Sigmoid colon (tissue), 7 donors: ENCODE results near the gene SMPDL3A. TPM values are rescaled to one million over a fixed set of nuclear protein-coding genes. Genes with fewer than 3 reads are reported as not detected.
A peak's percentile ranks its signal among the peaks of the same experiment; 100 is the strongest.

Source experiments
- DNase-seq: peaks from one replicate; pipeline ENCODE4 v3.0.0-alpha.2; 2019
- H3K27ac ChIP-seq, 4 donors: fragments of 200-600 bp; sonication (generic); one replicate each; pipeline ENCODE4 v1.5.1; 2016 to 2019; ENCODE audit warnings: mild to moderate bottlenecking in 1 of 4
- H3K27me3 ChIP-seq, 3 donors: fragments of 200-600 bp; sonication (generic); one replicate each; pipeline ENCODE4 v1.5.1; 2019; ENCODE audit warnings: mild to moderate bottlenecking in 1 of 3
- H3K36me3 ChIP-seq, 4 donors: fragments of 200-600 bp; sonication (generic); one replicate each; pipeline ENCODE4 v1.5.1; 2016 to 2019
- H3K4me1 ChIP-seq, 4 donors: fragments of 200-600 bp; sonication (generic); one replicate each; pipeline ENCODE4 v1.5.1; 2017 to 2019
- H3K4me3 ChIP-seq, 4 donors: fragments of 200-600 bp; sonication (generic); one replicate each; pipeline ENCODE4 v1.5.1; 2017 to 2019; ENCODE audit warnings: mild to moderate bottlenecking in 2 of 4, moderate library complexity in 1 of 4
- H3K9me3 ChIP-seq, 4 donors: fragments of 200-600 bp in 3 of 4; sonication (generic) in 3 of 4; one replicate each; pipeline versions ENCODE4 v1.5.1 to v1.6.1; 2013 to 2019
- EP300 ChIP-seq, 4 donors: sonication (generic); formaldehyde crosslinking; IDR thresholded peaks; one replicate each; pipeline ENCODE4 v1.6.1; 2017; ENCODE audit warnings: antibody characterized with exemption in 4 of 4
- POLR2A ChIP-seq, 2 donors: fragments of 450-650 bp; IDR thresholded peaks; one replicate each; pipeline ENCODE4 v1.6.1; 2016; ENCODE audit warnings: antibody characterized with exemption in 2 of 2, mild to moderate bottlenecking in 2 of 2, moderate library complexity in 2 of 2
- POLR2AphosphoS5 ChIP-seq, 4 donors: sonication (generic); formaldehyde crosslinking; IDR thresholded peaks; one replicate each; pipeline ENCODE4 v1.6.1; 2017; ENCODE audit warnings: antibody characterized with exemption in 4 of 4
- WGBS, 2 donors: extraction: QIAGEN DNeasy Blood & Tissue Kit; methylation state at CpG; one replicate each; pipeline ENCODE4 v1.1.7; 2013; 5-methylcytosine and 5-hydroxymethylcytosine counted together
- intact Hi-C: fragments of 100-400 bp; cut with DNase I; formaldehyde crosslinking; loops from one replicate; pipeline ENCODE4 v1.15.1; 2023
- polyA plus RNA-seq, 3 donors: library from polyadenylated mRNA; stranded (reverse); fragments of 200-250 nt; gene quantifications; one replicate each; pipeline ENCODE4 v1.2.3, GENCODE V29; 2013
- total RNA-seq, 4 donors: library from RNA; depleted of rRNA; stranded (reverse); fragments of >200 nt; gene quantifications; one replicate each; pipeline ENCODE4 v1.1.0, GENCODE V29; 2016
- TF ChIP-seq, protein P1 (sequence below), 4 experiments: fragments of 450-650 bp in 3 of 4; fragments of 200-600 bp in 1 of 4; IDR thresholded peaks; one replicate each; pipeline ENCODE4 v1.5.1; 2016 to 2019; ENCODE audit warnings: antibody characterized with exemption in 4 of 4, mild to moderate bottlenecking in 3 of 4, moderate library complexity in 2 of 4
- donor health status: healthy with polysubstance abuse.
- donor health status: Bipolar disorder and iron deficiency.
- donor health status: healthy.

The SMPDL3A gene
- total and polyA plus RNA-seq, 7 donors: 6.4 to 91.3 (median 11.9) TPM

DNA sequence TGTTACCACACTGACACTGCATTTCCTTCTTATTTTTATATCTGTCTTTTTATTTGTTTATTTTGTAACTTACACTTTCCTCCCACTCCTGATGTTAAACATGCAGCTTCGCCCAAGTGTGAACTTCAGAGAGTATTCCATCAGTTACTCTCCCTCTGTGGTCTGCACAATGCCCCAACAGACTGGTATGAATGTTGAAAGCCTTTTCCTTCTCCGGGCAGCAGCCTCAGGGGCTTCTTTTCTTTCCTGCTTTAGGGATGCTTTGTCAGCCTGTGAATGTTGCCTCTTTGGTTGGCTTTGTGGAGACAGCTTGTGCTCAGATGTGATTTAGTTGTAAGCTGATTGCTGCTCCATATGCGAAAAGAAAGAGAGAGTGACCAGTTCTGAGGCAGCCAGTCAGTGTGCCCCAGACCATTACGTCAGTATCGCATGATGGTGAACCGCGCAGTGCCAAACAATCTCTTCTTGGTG, 44.0 kb downstream of the SMPDL3A start:
- no peaks in the 10 kb centered on the region for H3K36me3 ChIP-seq
- no peak overlapping the region for H3K4me3 ChIP-seq
- no peak overlapping the region for H3K27ac ChIP-seq
- no peak for TF ChIP-seq POLR2A (IDR thresholded peaks at IDR 0.05)
- TF ChIP-seq, protein P1, sequence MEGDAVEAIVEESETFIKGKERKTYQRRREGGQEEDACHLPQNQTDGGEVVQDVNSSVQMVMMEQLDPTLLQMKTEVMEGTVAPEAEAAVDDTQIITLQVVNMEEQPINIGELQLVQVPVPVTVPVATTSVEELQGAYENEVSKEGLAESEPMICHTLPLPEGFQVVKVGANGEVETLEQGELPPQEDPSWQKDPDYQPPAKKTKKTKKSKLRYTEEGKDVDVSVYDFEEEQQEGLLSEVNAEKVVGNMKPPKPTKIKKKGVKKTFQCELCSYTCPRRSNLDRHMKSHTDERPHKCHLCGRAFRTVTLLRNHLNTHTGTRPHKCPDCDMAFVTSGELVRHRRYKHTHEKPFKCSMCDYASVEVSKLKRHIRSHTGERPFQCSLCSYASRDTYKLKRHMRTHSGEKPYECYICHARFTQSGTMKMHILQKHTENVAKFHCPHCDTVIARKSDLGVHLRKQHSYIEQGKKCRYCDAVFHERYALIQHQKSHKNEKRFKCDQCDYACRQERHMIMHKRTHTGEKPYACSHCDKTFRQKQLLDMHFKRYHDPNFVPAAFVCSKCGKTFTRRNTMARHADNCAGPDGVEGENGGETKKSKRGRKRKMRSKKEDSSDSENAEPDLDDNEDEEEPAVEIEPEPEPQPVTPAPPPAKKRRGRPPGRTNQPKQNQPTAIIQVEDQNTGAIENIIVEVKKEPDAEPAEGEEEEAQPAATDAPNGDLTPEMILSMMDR (IDR thresholded peaks at IDR 0.05): no peak
- no peak for TF ChIP-seq EP300 (IDR thresholded peaks at IDR 0.05)
- TF ChIP-seq POLR2AphosphoS5 (IDR thresholded peaks at IDR 0.05): no peak
- WGBS, 2 donors: 89 to 91% methylated on average over 7 of the region's 7 CpGs
- H3K9me3 ChIP-seq: no peaks in the 10 kb centered on the region
- H3K27me3 ChIP-seq: no peaks in the 10 kb centered on the region
- intact Hi-C loops: no loop called here
- DNase-seq: no peak
- H3K4me1 ChIP-seq: no peaks in the 10 kb centered on the region

- Histone ChIP-seq H3K9me3 (no peaks in the 10 kb centered on the region), H3K36me3 (no peaks in the 10 kb centered on the region), H3K27me3 (no peaks in the 10 kb centered on the region), H3K4me3 (no peak overlapping the region), H3K4me1 (no peaks in the 10 kb centered on the region), H3K27ac (no peak overlapping the region)
- intact Hi-C loops: loop anchor here (2.0 kb wide), 1 partner anchor 107 kb away; no protein-coding TSS in a partner anchor
- TF ChIP-seq EP300 (IDR thresholded peaks at IDR 0.05) (no peak), POLR2AphosphoS5 (IDR thresholded peaks at IDR 0.05) (no peak)
- TF ChIP-seq, protein P1 (IDR thresholded peaks at IDR 0.05): peak in 1 of 4 experiments; percentile 20
- no peak for DNase-seq
- 83 to 90% methylated on average over 3 of the region's 3 CpGs for WGBS, 2 donors
Observed at GRCh38 chr6:122838060-122838780, 49.2 kb downstream of the SMPDL3A start.

- WGBS, 2 donors: 1% methylated on average over 1 of the region's 1 CpG
- H3K27me3 ChIP-seq: no peaks in the 10 kb centered on the region
- H3K4me3 ChIP-seq: no peak overlapping the region
- H3K9me3 ChIP-seq: no peaks in the 10 kb centered on the region
- intact Hi-C loops: loop anchor here (2.0 kb wide), 1 partner anchor 109 kb away; no protein-coding TSS in a partner anchor
- TF ChIP-seq POLR2A (IDR thresholded peaks at IDR 0.05): no peak
- TF ChIP-seq, protein P1 (IDR thresholded peaks at IDR 0.05): peak; percentile 20 to 69 (median 54)
- H3K4me1 ChIP-seq: no peaks in the 10 kb centered on the region
- no peaks in the 10 kb centered on the region for H3K36me3 ChIP-seq
- DNase-seq: peak; percentile 66
- H3K27ac ChIP-seq: no peak overlapping the region
Observed at GRCh38 chr6:122839472-122839871, 50.4 kb downstream of the SMPDL3A start.

GRCh38 chr6:122839906-122840305, 50.8 kb downstream of the SMPDL3A start:
- no peak overlapping the region for H3K4me3 ChIP-seq
- intact Hi-C loops: loop anchor here (2.0 kb wide), 1 partner anchor 109 kb away; no protein-coding TSS in a partner anchor
- H3K27me3 ChIP-seq: no peaks in the 10 kb centered on the region
- H3K27ac ChIP-seq: no peak overlapping the region
- WGBS, 2 donors: 71 to 72% methylated on average over 7 to 8 of the region's 8 CpGs
- H3K9me3 ChIP-seq: no peaks in the 10 kb centered on the region
- TF ChIP-seq EP300 (IDR thresholded peaks at IDR 0.05) (no peak), POLR2A (IDR thresholded peaks at IDR 0.05) (no peak), POLR2AphosphoS5 (IDR thresholded peaks at IDR 0.05) (no peak)
- TF ChIP-seq, protein P1 (IDR thresholded peaks at IDR 0.05): no peak
- H3K4me1 ChIP-seq: no peaks in the 10 kb centered on the region
- no peaks in the 10 kb centered on the region for H3K36me3 ChIP-seq
- no peak for DNase-seq
